Osteocyte (in vitro differentiated cells): ENCODE measurements around the gene PRG3. TPM values are rescaled to one million over a fixed set of nuclear protein-coding genes. Genes with fewer than 3 reads are reported as not detected.

Experiments used
- DNase-seq: peaks from one replicate; pipeline ENCODE4 v3.0.0; 2021; ENCODE audit warnings: mixed read lengths; ENCODE audit not compliant: unreplicated experiment; ENCODE audit errors: extremely low spot score
- H3K27ac Mint-ChIP-seq: one replicate; pipeline ENCODE4 v1.8.0; 2021; ENCODE audit warnings: mild to moderate bottlenecking, mixed read lengths; ENCODE audit not compliant: unreplicated experiment
- H3K27me3 Mint-ChIP-seq: one replicate; pipeline ENCODE4 v1.8.0; 2021; ENCODE audit warnings: mixed read lengths; ENCODE audit not compliant: unreplicated experiment
- H3K36me3 Mint-ChIP-seq: one replicate; pipeline ENCODE4 v1.8.0; 2021; ENCODE audit warnings: mixed read lengths; ENCODE audit not compliant: unreplicated experiment
- H3K4me1 Mint-ChIP-seq: one replicate; pipeline ENCODE4 v1.8.0; 2021; ENCODE audit warnings: mixed read lengths; ENCODE audit not compliant: unreplicated experiment
- H3K4me3 Mint-ChIP-seq: one replicate; pipeline ENCODE4 v1.8.0; 2021; ENCODE audit warnings: mild to moderate bottlenecking, moderate library complexity, mixed read lengths; ENCODE audit not compliant: unreplicated experiment
- H3K9me3 Mint-ChIP-seq: one replicate; pipeline ENCODE4 v1.8.0; 2021; ENCODE audit warnings: mixed read lengths; ENCODE audit not compliant: unreplicated experiment
- CTCF ChIP-seq: fragments of 200-600 bp; sonication (generic); IDR thresholded peaks from 2 replicates; pipeline ENCODE4 v1.5.0; 2021; ENCODE audit warnings: antibody characterized with exemption, mild to moderate bottlenecking, moderate library complexity
- total RNA-seq: library from RNA; stranded (reverse); gene quantifications from 2 replicates; pipeline ENCODE4 v1.2.1, GENCODE V29; 2021

PRG3 gene
- total RNA-seq, 1 donor from 2014 or later: not detected

GRCh38 chr11:57409321-57410100 is 28.6 kb upstream of the PRG3 start:
- no peak overlapping the region for H3K4me3 Mint-ChIP-seq
- H3K27ac Mint-ChIP-seq: no peak overlapping the region
- peaks cover 18% of the 10 kb centered on the region for H3K36me3 Mint-ChIP-seq
- TF ChIP-seq CTCF: no peak
- no peak for DNase-seq
- H3K9me3 Mint-ChIP-seq: no peaks in the 10 kb centered on the region
- no peaks in the 10 kb centered on the region for H3K27me3 Mint-ChIP-seq
- no peaks in the 10 kb centered on the region for H3K4me1 Mint-ChIP-seq

- H3K27ac Mint-ChIP-seq: no peak overlapping the region
- no peak overlapping the region for H3K4me3 Mint-ChIP-seq
- H3K36me3 Mint-ChIP-seq: peaks cover 15% of the 10 kb centered on the region
- no peaks in the 10 kb centered on the region for H3K4me1 Mint-ChIP-seq
- DNase-seq: no peak
- H3K27me3 Mint-ChIP-seq: no peaks in the 10 kb centered on the region
- H3K9me3 Mint-ChIP-seq: no peaks in the 10 kb centered on the region
- no peak for TF ChIP-seq CTCF
Measured at GRCh38 chr11:57408771-57409170, 27.8 kb upstream of the PRG3 start.

GRCh38 chr11:57407941-57408475 is 27.1 kb upstream of the PRG3 start:
- peaks cover 8% of the 10 kb centered on the region for H3K36me3 Mint-ChIP-seq
- H3K27ac Mint-ChIP-seq: no peak overlapping the region
- no peak for DNase-seq
- H3K4me1 Mint-ChIP-seq: no peaks in the 10 kb centered on the region
- H3K27me3 Mint-ChIP-seq: peaks cover 2% of the 10 kb centered on the region
- H3K4me3 Mint-ChIP-seq: no peak overlapping the region
- no peak for TF ChIP-seq CTCF
- H3K9me3 Mint-ChIP-seq: no peaks in the 10 kb centered on the region

- no peak overlapping the region for H3K27ac Mint-ChIP-seq
Measured at GRCh38 chr11:57407010-57407920, 26.3 kb upstream of the PRG3 start.

More at GRCh38 chr11:57407010-57407920, 26.3 kb upstream of the PRG3 start:
- Mint-ChIP-seq H3K36me3 (peaks cover 5% of the 10 kb centered on the region), H3K4me1 (no peaks in the 10 kb centered on the region), H3K9me3 (no peaks in the 10 kb centered on the region), H3K27me3 (peaks cover 6% of the 10 kb centered on the region), H3K4me3 (no peak overlapping the region)
- no peak for TF ChIP-seq CTCF
- DNase-seq: no peak
